ENCODE measurements around the gene RNF123. TPM values are rescaled to one million over a fixed set of nuclear protein-coding genes. Genes with fewer than 3 reads are reported as not detected.
A peak's percentile ranks its signal among the peaks of the same experiment; 100 is the strongest.

The RNF123 gene
- total RNA-seq, 1 donor from 2014 or later = 49.9 TPM

DNA sequence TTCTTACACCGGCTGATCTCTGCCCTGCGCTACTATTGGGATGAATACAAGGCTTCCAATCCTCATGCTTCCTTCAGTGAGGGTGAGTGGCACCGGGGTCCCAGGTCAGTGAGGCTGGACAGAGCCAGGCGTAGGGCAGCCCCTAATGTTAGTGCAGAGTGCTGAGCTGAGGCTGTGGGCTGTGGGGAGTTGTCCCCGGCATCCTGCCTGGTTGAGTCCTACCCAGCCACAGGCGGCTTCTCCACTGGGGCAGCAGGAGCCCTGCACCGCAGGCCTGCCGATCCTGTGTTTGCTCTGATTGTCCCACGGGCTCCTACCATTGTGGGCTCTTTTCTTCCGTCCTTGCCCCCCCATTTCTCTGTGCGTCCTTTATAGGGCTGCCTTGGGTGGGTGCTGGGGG lies 13.3 kb downstream of the RNF123 start:
- DNase-seq (ENCODE audit: extremely low spot score, unreplicated experiment) = no peak
- TF ChIP-seq, protein P1, sequence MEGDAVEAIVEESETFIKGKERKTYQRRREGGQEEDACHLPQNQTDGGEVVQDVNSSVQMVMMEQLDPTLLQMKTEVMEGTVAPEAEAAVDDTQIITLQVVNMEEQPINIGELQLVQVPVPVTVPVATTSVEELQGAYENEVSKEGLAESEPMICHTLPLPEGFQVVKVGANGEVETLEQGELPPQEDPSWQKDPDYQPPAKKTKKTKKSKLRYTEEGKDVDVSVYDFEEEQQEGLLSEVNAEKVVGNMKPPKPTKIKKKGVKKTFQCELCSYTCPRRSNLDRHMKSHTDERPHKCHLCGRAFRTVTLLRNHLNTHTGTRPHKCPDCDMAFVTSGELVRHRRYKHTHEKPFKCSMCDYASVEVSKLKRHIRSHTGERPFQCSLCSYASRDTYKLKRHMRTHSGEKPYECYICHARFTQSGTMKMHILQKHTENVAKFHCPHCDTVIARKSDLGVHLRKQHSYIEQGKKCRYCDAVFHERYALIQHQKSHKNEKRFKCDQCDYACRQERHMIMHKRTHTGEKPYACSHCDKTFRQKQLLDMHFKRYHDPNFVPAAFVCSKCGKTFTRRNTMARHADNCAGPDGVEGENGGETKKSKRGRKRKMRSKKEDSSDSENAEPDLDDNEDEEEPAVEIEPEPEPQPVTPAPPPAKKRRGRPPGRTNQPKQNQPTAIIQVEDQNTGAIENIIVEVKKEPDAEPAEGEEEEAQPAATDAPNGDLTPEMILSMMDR (conservative IDR thresholded peaks at IDR 0.05) = no peak
- H3K4me1 Mint-ChIP-seq (ENCODE audit: unreplicated experiment) = no peaks in the 10 kb centered on the region
- H3K27ac Mint-ChIP-seq = no peak overlapping the region
- H3K4me3 Mint-ChIP-seq = no peak overlapping the region
- peaks cover 6% of the 10 kb centered on the region for H3K36me3 Mint-ChIP-seq
- no peaks in the 10 kb centered on the region for H3K9me3 Mint-ChIP-seq
- no peaks in the 10 kb centered on the region for H3K27me3 Mint-ChIP-seq

- Mint-ChIP-seq H3K27ac (no peak overlapping the region), H3K27me3 (no peaks in the 10 kb centered on the region), H3K36me3 (peaks cover 6% of the 10 kb centered on the region), H3K9me3 (no peaks in the 10 kb centered on the region), H3K4me3 (no peak overlapping the region), H3K4me1 (ENCODE audit: unreplicated experiment) (no peaks in the 10 kb centered on the region)
- no peak for DNase-seq (ENCODE audit: extremely low spot score, unreplicated experiment)
- TF ChIP-seq, protein P1 (conservative IDR thresholded peaks at IDR 0.05) = peak; percentile 87
These were observed 14.1 kb downstream of the RNF123 start for GRCh38 chr3:49703443-49703927.

DNA sequence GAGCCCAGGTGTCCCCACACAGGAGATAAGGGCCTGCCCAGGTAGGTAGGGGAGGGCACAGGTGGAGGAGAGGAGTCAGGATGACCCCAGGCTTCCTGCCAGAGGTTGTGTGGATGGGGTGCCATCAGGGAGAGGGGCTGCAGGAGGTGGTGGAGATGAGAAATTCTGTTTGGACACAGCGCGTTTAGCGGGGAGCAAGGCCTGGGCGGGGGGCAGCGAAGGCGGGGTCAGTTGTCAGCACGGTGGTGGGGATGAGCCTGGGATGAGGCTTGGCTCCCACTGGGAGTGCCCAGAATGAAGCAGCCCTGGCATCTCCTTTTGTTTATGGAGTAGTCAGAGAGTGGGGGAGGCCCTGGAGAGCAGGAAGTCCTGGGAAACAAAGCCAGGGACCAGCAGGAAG lies 14.6 kb downstream of the RNF123 start:
- Mint-ChIP-seq H3K27me3 (no peaks in the 10 kb centered on the region), H3K9me3 (no peaks in the 10 kb centered on the region), H3K4me3 (no peak overlapping the region), H3K27ac (no peak overlapping the region), H3K4me1 (ENCODE audit: unreplicated experiment) (no peaks in the 10 kb centered on the region), H3K36me3 (peaks cover 6% of the 10 kb centered on the region)
- DNase-seq (ENCODE audit: extremely low spot score, unreplicated experiment) = no peak
- TF ChIP-seq, protein P1 (conservative IDR thresholded peaks at IDR 0.05) = no peak

- no peak overlapping the region for H3K4me3 Mint-ChIP-seq
- H3K4me1 Mint-ChIP-seq (ENCODE audit: unreplicated experiment) = no peaks in the 10 kb centered on the region
- H3K9me3 Mint-ChIP-seq = no peaks in the 10 kb centered on the region
- no peak overlapping the region for H3K27ac Mint-ChIP-seq
- H3K27me3 Mint-ChIP-seq = no peaks in the 10 kb centered on the region
- TF ChIP-seq, protein P1 (conservative IDR thresholded peaks at IDR 0.05) = no peak
- no peak for DNase-seq (ENCODE audit: extremely low spot score, unreplicated experiment)
- H3K36me3 Mint-ChIP-seq = peaks cover 6% of the 10 kb centered on the region
These were observed 15.3 kb downstream of the RNF123 start for GRCh38 chr3:49704629-49705028.

DNA sequence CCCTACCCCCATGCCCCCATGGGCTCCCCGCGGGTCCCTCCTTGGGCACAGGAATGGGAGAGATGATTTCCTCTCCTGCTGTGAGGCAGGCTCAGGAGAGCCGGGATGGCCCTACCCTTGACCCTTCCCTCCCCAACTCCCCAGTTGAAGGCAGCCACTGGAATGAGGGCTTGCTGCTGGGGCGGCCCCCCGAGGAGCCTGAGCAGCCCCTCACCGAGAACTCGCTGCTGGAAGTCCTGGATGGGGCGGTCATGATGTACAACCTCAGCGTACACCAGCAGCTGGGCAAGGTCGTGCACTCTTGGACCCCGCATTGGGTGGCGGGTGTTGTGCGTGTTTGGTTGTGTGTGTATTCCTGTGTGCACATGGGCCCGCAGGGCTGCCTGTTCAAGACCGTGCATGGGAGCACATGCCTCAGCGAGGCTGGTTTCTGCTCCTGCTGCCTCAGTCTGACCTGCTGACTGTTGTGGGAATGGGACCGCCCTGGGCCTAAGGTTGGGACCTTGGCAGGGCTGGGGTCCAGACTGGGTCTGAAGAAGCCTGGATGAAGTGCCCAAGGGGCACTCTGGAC lies 16.1 kb downstream of the RNF123 start:
- TF ChIP-seq, protein P1 (conservative IDR thresholded peaks at IDR 0.05) = no peak
- Mint-ChIP-seq H3K4me1 (ENCODE audit: unreplicated experiment) (no peaks in the 10 kb centered on the region), H3K27me3 (no peaks in the 10 kb centered on the region), H3K27ac (no peak overlapping the region), H3K9me3 (no peaks in the 10 kb centered on the region), H3K36me3 (peaks cover 6% of the 10 kb centered on the region), H3K4me3 (no peak overlapping the region)
- no peak for DNase-seq (ENCODE audit: extremely low spot score, unreplicated experiment)

All from type B pancreatic cell (in vitro differentiated cells).